Measurements from ENCODE around the gene FN1.

FN1 gene

DNA sequence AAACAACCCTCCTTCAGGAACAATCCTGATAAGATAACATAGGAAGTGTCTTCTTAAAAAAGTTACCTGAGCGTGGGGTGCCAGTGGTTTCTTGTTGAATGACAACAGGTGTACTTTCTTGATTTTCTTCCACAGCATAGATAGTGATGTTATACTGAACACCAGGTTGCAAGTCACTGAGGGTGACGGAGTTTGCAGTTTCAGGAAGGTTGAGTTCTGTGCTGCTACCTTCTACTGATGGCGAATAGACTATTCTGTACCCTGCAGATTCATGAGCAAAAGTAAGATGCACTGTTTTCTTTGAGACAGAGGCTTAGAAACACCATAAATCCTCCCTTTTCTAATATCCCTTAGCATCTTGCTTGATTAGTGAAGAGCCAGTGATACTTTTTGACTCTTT is 28.8 kb downstream of the FN1 start:
- no peak for DNase-seq (ENCODE audit: low read depth)

DNA sequence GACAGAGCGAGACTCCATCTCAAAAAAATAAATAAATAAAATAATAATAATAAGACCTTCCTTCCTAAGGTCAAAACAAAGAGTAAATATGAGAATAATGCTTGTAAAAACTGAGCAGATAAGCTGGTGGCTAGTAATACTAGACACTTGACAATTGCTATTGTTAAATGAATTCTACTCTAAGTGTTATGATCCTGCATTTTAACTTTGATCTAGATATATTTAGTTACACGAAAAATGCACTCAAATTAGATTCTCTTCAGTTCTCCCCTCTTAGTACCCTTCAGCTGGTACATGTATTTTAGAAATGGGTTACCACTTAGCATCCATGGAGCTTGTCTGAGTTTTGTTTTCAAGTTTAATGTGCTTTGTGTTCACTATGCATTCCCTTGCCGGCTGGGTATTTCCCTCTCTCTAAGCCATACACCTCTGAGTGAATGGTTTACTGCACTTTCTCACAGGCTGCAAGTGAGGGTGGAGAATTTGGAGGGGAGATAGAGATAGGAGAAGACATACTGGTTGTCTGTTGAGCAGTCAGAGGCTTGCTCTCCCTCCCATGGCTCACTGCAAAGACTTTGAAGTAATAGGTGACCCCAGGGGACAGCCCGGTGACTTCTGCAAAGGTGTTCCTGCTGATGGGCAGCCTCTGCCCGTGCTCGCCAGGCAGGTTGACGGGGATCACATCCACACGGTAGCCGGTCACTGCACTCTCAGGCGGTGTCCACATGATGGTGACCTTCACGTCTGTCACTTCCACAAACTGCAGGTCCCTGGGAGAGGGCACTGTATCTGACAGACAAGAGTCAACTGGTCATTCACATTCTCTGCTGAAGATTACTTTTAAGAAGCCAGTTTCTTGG is 29.9 kb downstream of the FN1 start:
- no peak for DNase-seq (ENCODE audit: low read depth)

DNA sequence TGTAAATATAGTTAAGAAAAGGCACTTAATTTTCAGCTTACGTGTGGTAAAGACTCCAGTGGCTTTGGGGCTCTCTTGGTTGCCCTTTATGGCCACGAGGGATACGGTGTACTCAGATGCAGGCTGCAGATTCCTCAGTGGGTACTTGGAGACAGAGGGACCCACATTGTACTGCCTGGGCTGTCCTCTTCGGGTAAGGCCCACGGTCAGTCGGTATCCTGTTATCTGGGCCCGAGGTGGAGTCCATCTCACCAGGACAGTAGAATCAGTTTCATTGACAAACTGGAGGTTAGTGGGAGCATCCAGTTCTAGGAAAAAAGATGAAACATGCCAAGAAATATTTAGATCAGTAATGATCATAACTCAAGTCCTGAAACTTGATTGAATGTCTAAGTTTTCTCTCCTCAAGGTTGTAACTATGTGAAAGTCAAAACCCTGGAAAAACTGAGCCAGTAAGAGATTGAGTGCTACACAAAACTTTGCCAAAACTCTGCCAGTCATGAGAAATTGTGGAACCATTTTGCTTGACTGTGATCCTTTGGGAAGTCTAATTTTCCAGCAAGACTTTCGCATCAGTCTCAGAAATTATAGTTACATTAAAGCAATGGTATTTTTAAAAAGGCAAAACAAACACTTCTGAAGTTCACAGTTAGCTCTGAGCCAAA is 31.4 kb downstream of the FN1 start:
- DNase-seq (ENCODE audit: low read depth) = no peak

DNA sequence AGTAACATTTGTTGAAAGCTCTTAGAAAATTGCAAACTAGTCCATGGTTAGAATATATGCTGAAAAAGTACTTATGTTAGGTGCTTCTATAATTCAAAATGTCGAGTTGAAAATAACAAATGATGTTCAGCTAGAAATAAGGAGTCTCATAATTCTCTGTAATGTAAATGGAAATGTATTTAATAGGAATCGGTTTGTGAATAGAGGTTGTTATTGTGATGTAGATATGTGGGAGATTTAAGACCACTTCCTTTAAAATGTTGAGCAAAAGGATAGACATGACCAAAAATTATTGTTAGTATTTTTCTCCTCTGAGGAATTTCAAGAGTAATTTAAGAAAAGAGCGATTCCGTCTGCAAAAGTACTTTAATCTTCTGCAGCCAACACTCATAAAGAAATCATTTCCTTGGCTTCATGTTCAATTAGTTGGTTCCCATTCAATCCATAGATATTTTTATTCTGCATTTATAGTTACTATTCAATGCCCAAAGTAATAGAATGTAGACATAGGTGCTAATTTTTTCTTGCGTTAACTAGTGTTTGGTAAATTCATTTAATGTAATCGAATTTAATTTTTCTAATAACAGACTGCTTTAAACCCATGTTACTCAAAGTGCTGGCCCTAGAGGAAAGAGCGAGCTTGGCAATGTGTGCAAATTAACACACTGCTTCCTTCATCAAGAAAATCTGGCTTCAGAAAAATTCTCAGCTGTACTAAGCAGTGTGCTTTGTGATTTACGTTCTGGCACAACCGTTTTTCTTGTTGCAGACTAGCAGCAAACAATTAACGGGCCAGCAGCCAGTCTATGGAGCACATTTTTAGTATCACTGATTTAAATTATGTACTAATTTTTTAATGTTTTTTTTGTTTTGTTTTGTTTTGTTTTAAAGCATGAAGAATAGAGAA is 32.2 kb downstream of the FN1 start:
- DNase-seq (ENCODE audit: low read depth) = no peak

DNA sequence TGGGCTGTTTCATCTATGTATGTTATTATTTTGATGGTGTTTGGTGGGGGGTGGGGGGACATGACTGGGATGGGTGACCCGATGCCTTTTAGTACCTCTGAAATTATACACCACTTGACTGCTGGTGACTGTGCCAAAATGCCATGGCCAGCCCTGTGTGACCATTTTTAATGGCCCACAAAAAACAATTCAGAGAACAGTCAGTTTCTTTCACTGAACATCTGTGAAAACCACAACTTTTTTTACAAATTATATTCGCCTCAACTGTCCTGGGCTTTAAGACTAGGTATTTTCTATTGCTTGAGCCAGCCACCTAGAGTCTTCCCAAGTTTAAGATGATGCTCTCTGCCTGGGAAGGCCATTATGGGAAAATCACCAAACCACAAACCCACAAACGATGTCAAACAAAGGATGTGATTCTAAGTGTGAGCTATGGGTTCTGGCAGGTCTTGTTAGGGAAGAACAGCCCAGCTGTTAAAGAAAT is 33.9 kb downstream of the FN1 start:
- no peak for DNase-seq (ENCODE audit: low read depth)

DNA sequence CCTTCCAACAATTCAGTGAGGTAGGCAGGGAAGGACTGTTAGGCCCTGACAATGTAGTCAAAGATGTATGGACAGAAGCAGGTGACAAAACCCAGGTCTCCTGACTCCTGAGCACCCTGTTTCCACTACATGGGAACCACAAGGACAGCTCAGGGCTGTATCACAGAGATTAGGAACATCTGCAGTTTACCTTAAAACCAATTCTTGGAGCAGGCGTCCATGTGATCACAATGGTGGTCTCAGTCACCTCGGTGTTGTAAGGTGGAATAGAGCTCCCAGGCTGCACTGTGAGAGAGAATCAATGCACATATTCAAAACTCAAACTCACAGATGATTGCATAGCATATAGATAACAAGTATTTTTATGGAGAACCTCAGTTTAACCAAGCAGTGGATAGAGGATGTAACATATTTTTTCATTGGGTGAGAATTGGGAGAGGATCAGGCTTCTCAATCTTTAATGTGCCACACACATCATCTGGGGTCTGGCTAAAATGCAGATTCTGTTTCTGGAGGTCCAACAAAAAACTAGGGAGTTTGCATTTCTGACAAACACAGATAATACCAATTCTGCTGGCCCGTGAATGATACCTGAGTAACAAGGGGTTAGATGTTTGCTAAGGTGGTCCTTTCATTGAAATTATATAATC is 36.7 kb downstream of the FN1 start:
- DNase-seq (ENCODE audit: low read depth) = no peak

DNA sequence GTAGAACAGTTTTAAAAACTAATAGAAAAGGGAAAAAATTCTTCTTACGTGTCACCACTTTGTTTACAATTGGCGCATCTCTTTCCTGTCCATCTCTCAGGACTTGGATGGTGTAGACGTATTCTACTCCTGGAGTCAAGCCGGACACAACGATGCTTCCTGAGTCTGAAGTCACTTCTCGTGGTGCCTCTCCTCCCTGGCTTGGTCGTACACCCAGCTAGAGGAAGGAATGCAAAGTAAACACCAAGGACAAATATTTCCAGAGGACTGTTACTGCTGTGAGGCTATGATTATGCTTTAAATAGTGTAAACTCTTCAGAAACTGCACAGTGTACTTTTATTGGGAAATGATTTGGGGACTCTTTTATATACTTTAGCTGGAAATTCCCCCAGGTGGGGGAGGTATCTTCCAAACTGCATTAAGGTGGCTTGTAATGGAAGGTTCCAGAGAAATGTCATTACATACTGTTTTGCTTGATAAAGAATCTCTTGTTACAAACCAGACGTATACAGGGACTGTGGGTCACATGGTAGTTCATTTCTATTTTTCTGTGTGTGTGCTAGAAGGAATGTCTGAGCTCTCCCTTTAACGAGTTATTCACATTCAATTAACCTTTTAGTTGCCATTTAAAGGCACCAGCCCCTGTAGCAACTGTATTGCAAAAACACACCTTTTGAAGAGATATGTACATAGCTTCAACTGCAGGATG is 38.1 kb downstream of the FN1 start:
- DNase-seq (ENCODE audit: low read depth) = no peak

DNA sequence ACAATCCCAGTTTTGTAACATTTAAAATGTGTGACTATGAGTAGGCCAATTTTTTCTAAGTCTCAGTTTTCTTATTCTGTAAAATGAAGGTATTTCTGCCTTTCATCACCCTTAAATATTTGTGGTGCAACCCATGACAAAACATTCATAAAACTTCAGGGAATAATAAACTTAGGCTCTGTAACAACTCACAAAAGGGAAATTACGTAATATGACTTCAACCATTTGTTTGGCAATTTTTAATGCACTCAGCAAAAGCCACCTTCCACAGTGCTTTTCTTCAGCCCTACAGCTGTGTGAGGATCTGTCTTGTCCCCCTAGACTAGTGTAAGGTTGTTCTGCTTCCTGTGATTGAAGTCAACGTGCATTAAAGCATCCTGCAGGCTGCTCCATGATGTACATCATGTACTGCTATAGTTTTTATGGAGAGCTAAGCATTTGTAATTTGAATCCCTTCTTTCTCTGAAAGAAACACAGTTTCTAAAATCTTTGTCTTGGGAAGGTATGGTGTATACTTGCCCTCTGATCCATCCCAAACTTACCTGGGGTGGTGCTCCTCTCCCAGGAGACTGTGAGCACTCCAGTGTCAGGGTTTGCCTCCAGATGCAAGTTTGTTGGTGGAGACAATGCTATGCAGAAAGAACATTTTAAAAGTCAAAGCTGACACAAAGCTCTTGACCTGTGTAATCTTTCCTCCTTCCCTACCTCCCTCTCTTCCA is 39.1 kb downstream of the FN1 start:
- no peak for DNase-seq (ENCODE audit: low read depth)

DNA sequence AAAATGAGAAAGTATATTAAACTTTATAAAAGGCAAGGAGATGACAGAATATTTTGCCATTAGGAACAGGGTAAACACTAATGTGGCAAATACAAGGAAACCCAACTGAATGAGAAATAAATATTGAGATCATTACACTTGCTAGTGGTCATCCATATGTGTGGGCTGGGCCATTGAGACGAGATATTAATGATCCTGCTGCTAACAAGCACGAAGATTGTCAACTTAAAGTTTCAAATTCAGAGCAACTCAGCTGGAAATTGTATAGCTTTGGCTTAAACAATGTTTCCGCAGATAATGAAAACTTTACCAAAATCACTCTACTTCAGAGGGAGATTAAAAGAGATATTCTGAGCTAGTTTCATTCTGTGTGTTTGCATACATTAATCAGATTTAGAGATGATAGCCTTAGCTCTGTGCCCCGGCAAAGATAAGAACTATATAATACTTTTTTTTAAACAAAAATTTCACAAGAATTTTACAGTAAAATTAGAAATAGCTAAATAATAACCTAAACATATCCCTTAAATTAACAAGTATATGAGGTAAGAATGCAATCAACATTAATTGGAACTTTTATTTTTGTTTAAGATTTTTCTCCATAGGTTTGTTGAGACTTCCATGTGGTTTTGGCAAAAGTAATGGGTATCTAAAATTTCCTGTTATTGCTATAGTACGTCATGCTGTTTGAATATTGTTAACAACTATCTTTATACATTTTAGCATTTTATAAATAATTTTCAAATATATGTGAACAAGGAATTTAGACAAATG is 40.0 kb downstream of the FN1 start:
- no peak for DNase-seq (ENCODE audit: low read depth)

DNA sequence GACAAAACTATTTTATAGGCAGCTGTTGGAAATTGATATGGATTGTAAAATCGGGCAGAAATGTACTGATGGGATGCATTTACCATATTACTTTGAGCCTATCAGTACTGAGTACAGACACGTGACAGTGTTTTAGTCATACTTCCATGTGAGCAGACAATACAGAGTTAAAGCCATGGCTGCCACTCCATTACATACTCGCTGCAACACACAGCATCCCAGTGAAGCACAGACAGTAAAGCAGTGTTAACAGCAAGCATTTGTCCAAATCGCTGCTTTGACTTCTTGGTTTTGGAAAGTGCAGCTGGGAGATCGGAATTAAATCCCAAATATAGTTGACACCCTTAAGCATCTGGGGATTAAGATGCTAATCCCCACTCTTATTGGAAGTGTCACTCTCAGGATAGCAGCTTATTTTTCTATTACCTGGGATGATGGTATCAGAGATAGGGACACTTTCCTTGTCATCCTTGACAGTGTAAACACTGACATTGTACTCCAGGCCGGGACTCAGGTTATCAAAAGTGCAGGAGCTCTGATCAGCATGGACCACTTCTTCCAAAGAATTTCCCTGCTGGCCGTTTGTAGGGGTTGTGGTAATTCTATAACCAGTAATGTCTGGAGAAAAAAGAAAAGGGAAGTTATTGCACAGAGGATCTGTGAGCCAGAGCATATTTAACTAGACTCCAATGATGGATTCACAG is 41.6 kb downstream of the FN1 start:
- DNase-seq (ENCODE audit: low read depth) = no peak

DNA sequence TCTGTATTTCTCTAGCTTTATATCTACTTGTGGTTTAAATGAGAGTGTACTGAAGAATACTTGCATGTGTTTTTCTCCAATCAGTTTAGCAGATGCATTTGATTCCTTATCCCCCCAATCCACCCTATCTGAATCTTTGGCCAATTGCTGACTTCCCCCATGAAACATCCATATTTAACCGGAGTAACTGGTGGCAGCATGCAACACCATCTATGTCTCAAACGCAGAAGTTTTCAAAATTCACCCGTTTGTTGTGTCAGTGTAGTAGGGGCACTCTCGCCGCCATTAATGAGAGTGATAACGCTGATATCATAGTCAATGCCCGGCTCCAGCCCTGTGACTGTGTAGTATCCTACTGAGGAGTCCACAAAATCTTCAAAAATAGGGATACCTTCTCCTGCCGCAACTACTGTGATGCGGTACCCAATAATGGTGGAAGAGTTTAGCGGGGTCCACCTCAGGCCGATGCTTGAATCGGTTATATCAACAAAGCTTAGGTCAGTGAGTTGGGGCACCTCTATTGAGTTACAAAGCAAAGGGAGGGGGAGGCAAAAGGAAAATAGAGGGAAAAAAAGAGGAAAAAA is 43.1 kb downstream of the FN1 start:
- no peak for DNase-seq (ENCODE audit: low read depth)

DNA sequence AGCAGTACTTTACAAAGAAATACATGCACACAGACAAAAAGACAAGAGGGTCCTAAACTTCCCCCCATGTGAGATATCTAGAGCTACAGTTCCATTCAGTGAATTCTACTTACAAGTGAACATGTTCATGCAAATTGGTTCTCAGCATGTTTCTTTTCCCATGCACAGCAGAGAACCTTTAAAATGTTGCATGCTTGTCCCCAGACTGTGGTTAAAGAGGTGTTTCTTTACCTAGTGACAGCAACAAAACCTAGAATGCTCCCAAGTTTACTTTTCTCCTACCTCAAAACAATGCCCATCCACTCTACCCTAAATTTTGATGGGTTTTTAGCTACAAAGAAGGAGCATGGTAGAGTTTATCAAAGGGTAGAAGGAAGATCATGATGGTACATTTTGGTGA is 43.7 kb downstream of the FN1 start:
- no peak for DNase-seq (ENCODE audit: low read depth)

DNA sequence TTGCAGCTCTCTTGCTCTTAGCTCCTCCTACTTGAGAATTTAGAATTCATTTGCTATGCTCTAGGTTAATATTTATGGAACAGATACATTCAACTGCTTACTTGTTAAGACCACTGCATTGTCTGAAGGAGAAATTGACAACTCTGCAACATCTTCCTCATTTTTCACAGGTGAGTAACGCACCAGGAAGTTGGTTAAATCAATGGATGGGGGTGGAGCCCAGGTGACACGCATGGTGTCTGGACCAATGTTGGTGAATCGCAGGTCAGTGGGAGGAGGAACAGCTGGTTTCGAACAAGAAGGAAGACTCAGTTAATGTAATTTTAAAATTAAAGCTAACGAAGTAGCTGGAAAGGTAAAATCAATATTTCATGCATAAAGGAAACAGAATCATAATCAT is 44.3 kb downstream of the FN1 start:
- DNase-seq (ENCODE audit: low read depth) = no peak

DNA sequence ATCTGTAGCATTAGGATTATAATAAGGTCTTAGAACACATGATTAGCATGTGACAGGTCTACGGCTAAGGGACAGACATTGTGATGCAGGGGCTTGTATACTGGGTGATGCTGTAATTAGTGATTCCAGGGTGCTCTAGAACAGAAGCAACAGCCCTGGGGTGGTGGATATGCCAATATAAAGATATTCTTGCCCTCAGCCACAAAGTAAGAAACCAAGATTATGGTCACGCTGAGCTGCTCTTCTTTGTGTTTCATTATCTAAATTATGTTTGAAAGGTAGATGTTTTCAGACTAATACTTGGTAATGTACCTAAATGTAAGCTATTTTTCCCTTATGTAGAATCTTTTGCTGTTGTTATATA is 45.3 kb downstream of the FN1 start:
- DNase-seq (ENCODE audit: low read depth) = no peak

DNA sequence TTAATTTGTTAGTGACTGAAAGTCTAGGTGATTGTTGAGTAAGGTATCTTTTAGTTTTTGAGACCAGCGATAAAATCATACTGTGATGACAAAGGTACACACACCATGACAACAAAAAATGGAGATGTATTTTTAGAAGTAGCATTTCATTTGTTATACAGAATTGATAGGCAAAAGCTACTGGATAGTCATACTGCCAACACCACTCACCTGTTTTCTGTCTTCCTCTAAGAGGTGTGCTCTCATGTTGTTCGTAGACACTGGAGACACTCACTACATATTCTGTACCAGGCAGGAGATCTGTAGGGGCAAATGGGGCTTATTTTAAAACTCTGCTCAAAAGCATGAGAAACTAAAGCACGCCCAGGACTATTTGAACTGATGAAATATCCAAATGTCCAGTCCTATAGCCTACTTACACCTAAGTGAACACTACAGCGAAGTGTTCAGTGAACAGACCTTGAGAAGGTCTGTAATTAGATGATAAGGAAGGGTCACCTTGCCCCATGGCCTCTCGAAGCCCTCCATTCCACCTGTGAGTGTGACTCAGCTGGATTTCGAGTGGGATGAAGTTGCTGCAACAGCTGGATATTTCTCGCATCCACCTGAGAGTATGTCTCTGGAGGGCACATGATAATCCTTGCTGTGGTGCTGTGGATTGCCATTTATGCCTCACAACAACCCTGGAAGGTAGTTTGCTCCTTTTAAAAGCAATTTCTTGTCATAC is 47.7 kb downstream of the FN1 start:
- DNase-seq (ENCODE audit: low read depth) = no peak

DNA sequence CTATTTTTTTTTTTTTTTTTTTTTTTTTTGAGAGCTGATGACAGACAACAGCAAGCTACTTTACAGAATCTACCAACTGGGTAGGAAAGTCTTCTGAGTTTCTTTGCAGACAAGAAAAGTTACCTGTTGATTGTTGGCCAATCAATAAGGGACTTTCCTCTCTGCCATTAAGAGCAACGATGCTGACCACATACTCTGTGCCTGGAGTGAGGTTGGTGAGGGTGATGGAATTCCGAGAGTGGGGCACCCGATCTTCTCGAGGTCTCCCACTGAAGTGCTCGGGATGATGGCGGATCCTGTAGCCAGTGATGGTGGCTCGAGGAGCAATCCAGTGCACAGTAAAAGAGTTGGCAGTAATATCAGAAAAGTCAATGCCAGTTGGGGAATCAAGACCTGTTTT is 49.3 kb downstream of the FN1 start:
- no peak for DNase-seq (ENCODE audit: low read depth)

DNA sequence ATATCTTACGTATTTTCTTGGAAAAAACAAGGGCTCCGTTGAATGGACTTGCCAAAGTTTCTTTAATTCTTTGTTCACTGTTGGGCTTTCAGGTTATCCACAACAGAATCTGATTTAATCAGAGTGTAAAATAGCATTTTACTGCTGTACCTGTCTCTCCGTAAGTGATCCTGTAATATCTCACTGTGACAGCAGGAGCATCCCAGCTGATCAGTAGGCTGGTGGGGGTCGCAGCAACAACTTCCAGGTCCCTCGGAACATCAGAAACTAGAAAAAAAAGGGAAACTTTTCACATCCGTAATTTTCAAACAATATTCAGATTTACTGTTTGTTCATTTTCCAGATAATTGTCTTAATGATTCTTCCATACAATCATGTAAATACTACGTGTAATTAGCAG is 51.2 kb downstream of the FN1 start:
- DNase-seq (ENCODE audit: low read depth) = no peak

DNA sequence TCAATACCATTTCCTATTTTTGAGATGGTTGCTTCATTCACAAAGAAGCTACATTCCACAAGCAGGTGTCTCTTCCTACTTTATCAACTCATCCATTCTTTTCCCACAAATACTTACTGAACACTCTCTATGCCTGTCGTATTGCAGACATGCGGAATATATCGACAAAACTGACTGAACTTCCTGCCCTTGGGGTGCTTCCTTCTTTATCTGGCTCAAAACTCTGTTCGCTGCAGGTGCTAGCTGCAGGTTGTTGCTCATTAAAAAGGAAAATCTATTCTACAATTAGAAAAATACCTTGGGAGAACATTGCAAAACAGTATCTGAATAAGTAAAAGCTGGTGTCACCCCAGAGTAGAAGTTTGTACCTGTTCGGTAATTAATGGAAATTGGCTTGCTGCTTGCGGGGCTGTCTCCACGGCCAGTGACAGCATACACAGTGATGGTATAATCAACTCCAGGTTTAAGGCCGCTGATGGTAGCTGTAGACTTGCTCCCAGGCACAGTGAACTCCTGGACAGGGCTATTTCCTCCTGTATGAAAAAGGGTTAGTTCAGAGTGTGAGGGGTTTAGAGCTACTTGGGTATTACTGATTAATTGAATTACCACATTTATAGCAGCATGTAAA is 52.1 kb downstream of the FN1 start:
- DNase-seq (ENCODE audit: low read depth) = no peak

Measured in T-helper 22 cell (primary cell).